ENCODE data around the gene ZMPSTE24.

The ZMPSTE24 gene

DNA sequence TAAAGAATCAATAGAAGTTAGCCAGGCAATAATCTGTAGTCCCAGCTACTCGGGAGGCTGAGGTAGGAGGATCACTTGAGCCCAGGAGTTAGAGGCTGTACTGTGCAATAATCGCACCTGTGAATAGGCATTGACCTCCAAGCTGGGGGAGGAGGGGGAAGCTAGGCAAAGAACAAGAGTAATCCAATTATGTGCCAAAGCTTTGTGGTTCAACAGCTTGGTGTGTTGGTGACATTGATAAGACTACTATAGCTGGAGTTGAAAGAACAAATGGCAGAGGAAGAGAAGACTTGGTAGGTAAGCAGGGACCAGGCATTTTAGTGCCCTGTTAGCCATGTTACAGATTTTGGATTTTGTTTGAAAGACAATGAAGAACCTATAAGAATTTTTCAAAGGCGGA is 12.3 kb upstream of the ZMPSTE24 start:
- H3K27me3 ChIP-seq (ENCODE audit: insufficient read depth, low read length): no peaks in the 10 kb centered on the region
- no peaks in the 10 kb centered on the region for H3K36me3 ChIP-seq (ENCODE audit: insufficient read depth, low read length)
- H3K4me3 ChIP-seq (ENCODE audit: low read length): no peak overlapping the region
- H2AFZ ChIP-seq (ENCODE audit: low read depth, low read length): no peak overlapping the region
- no peaks in the 10 kb centered on the region for H3K4me1 ChIP-seq (ENCODE audit: insufficient read depth, low read length)
- no peaks in the 10 kb centered on the region for H3K9me3 ChIP-seq (ENCODE audit: low read length)

DNA sequence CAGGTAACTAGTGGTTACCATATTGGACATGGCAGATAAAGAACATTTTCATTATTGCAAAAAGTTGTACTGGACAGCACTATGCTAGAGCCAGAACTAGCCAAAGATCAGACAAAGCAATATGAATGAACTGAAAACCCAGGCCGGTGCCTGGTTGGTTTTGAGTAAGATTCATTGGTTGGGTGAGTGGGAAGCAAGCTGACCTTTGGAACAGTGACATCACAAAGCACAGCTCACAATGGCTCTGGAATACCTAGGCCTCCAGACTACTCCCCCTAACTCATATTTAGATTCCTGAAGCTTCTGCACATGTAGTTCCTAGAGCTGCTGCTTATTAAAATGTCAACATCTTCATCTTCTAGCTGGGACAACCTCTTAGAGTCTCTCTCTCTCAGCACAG is 10.4 kb upstream of the ZMPSTE24 start, which contains the start of gene TMCO2:
Gene TMCO2, plus strand, starts transcription at position 283 of the 400 bp plus-strand sequence. Its CDS starts 57 bp downstream, at position 340.
- Histone ChIP-seq H2AFZ (ENCODE audit: low read depth, low read length) (no peak within 1 kb of the TSS), H3K36me3 (ENCODE audit: insufficient read depth, low read length) (no peaks in the 10 kb centered on the region), H3K27me3 (ENCODE audit: insufficient read depth, low read length) (no peaks in the 10 kb centered on the region), H3K4me1 (ENCODE audit: insufficient read depth, low read length) (no peaks in the 10 kb centered on the region), H3K4me3 (ENCODE audit: low read length) (no peak within 1 kb of the TSS), H3K9me3 (ENCODE audit: low read length) (no peaks in the 10 kb centered on the region)

DNA sequence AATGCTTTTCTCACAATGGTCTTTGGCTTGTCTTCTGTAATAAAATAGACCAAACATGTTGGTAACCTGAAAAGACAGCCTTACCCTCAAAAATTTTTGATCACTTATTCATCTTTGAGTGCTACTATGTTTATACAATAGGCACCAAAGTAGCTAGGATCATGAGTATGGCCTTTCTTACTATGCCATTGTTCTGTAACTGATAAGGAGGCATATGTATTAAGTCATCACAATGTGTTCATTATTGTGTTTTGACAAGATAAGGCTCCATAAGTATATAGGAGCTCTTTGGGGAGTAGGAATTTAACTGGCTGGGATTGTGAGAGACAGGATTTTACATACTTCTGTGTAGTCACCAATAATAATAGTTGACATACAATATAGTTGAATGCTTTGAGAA is 9.6 kb upstream of the ZMPSTE24 start:
- no peaks in the 10 kb centered on the region for H3K36me3 ChIP-seq (ENCODE audit: insufficient read depth, low read length)
- no peaks in the 10 kb centered on the region for H3K9me3 ChIP-seq (ENCODE audit: low read length)
- H3K4me1 ChIP-seq (ENCODE audit: insufficient read depth, low read length): no peaks in the 10 kb centered on the region
- H3K27me3 ChIP-seq (ENCODE audit: insufficient read depth, low read length): no peaks in the 10 kb centered on the region
- H2AFZ ChIP-seq (ENCODE audit: low read depth, low read length): no peak overlapping the region
- no peak overlapping the region for H3K4me3 ChIP-seq (ENCODE audit: low read length)

DNA sequence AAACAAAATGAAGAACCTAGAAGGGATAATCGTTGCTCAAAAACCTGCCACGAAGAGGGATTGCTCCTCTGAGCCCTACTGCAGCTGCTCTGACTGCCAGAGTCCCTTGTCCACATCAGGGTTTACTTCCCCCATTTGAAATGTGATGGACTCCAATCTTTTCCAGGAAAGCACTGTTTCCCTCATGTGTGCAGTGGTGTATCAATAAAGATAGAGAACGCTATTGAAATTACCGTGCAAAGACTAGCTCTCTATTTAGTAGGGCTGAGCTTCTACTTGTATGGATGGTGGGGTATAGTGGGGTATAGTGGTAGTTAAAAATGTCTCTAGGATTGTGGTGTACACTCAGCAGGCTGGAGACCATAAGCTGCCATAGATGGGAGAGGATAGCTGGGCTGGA is 6.6 kb upstream of the ZMPSTE24 start:
- no peak overlapping the region for H2AFZ ChIP-seq (ENCODE audit: low read depth, low read length)
- H3K4me1 ChIP-seq (ENCODE audit: insufficient read depth, low read length): peaks cover 5% of the 10 kb centered on the region
- H3K9me3 ChIP-seq (ENCODE audit: low read length): no peaks in the 10 kb centered on the region
- no peaks in the 10 kb centered on the region for H3K36me3 ChIP-seq (ENCODE audit: insufficient read depth, low read length)
- H3K27me3 ChIP-seq (ENCODE audit: insufficient read depth, low read length): no peaks in the 10 kb centered on the region
- no peak overlapping the region for H3K4me3 ChIP-seq (ENCODE audit: low read length)

DNA sequence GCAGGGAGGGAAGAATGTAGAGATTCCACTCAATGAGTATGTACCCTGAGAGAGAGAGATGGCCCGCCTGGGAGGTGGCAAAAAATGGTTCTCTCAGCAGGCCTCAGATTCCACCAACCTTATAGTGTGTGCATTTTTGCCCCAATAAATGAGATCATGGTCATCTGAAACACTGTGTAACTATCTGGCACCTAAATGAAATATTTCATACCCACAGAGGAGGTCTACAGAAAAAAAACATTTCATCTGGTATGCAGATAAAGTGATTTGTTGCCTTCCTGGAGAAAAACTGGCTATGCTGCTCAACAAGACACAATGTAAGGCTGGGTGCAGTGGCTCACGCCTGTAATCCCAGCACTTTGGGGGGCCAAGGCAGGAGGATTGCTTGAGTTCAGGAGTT is 5.4 kb upstream of the ZMPSTE24 start:
- Histone ChIP-seq H3K4me3 (ENCODE audit: low read length) (no peak overlapping the region), H3K4me1 (ENCODE audit: insufficient read depth, low read length) (peaks cover 9% of the 10 kb centered on the region), H3K27me3 (ENCODE audit: insufficient read depth, low read length) (no peaks in the 10 kb centered on the region), H3K9me3 (ENCODE audit: low read length) (no peaks in the 10 kb centered on the region), H3K36me3 (ENCODE audit: insufficient read depth, low read length) (no peaks in the 10 kb centered on the region), H2AFZ (ENCODE audit: low read depth, low read length) (no peak overlapping the region)

DNA sequence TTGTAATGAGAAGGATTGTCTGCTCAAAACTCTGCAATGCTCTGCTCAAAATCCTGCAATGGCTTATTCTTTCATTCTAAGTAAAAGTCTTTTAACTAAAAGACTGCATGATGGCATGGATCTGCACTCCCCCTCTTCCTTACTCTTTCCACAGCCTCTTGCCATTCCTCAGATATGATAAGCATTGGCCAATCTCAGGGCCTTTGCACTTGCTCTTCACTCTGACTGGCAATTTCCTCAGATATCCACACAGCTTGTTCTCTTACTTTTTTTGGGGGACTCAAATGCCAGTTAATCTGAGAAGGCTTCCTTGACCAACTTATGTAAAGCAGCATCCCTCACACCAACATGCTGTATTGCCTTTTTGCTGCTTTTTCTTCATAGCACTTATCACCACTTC is 2.8 kb upstream of the ZMPSTE24 start:
- no peak overlapping the region for H2AFZ ChIP-seq (ENCODE audit: low read depth, low read length)
- no peaks in the 10 kb centered on the region for H3K27me3 ChIP-seq (ENCODE audit: insufficient read depth, low read length)
- H3K4me3 ChIP-seq (ENCODE audit: low read length): no peak overlapping the region
- no peaks in the 10 kb centered on the region for H3K9me3 ChIP-seq (ENCODE audit: low read length)
- peaks cover 5% of the 10 kb centered on the region for H3K36me3 ChIP-seq (ENCODE audit: insufficient read depth, low read length)
- peaks cover 17% of the 10 kb centered on the region for H3K4me1 ChIP-seq (ENCODE audit: insufficient read depth, low read length)

DNA sequence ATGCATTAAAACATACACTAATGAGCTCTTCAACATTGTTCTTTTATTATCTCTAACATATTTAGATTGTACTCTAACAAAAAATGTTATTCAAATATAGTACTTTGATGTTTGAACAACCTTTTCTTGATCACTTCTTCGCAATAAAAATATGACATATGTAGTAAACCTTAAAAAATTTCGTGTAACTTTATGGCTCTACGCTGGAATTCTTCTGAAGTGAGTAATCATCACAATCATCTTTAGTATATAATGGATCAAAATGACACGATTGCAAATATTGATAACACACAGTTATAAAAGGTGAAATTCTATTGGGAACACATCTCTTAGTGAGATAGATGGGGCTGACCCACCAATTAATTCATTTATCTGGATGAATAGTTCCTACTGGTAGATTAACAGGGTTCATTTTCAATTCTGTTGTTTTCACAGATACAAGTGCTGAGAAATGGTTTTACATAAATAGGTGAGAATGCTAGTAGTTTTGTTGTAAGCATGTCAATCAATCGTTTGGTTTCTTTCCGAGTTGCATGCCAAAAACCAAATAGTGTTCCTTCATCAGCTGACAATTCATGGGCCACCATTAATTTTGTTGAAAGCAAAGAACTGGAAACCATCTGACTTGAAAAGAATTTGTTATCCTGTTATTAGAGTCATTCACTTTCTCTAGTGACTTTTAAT is 1.5 kb upstream of the ZMPSTE24 start:
- H3K4me1 ChIP-seq (ENCODE audit: insufficient read depth, low read length): peaks cover 17% of the 10 kb centered on the region
- no peaks in the 10 kb centered on the region for H3K27me3 ChIP-seq (ENCODE audit: insufficient read depth, low read length)
- H3K4me3 ChIP-seq (ENCODE audit: low read length): peak overlapping the region; percentile 86
- no peaks in the 10 kb centered on the region for H3K9me3 ChIP-seq (ENCODE audit: low read length)
- H3K36me3 ChIP-seq (ENCODE audit: insufficient read depth, low read length): peaks cover 18% of the 10 kb centered on the region
- H2AFZ ChIP-seq (ENCODE audit: low read depth, low read length): no peak overlapping the region

DNA sequence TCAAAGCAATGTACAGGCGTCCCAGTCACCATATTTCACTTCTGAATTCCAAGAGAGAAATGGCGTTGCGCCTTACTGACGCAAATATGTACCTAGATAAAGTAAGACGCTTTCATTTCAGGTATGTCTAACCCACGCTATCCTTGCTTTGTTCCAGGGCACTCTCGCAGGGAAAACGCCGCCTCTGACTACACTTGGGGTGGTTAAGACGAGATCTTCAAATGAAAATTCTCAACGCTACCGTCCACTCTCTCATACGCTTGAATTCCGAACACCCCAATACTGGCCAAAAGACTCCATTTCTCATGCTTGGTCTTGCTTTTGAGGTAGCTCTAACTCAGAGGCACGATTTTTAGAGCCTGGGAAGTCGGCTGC is 736 bp upstream of the ZMPSTE24 start:
- Histone ChIP-seq H3K27me3 (ENCODE audit: insufficient read depth, low read length) (no peaks in the 10 kb centered on the region), H3K36me3 (ENCODE audit: insufficient read depth, low read length) (peaks cover 24% of the 10 kb centered on the region), H3K4me3 (ENCODE audit: low read length) (peak overlapping the region; percentile 86)

DNA sequence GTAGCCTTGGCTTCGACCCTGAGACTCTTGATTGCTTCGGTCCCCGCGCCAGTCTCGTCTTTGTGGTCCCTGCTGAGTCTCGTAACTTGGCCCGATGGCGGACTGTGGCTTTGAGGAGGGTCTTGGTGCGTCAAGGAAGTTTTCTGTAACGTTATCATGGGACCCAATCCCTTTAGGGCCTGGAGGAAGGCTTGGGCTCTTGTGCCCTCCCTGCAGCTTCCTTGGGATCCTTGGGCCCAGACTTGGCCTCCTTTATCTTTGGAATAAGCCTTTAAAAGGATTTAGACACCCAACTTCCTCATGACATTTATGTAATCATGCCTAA is 371 bp downstream of the ZMPSTE24 start:
- Histone ChIP-seq H3K27me3 (ENCODE audit: insufficient read depth, low read length) (no peaks in the 10 kb centered on the region), H3K36me3 (ENCODE audit: insufficient read depth, low read length) (peaks cover 34% of the 10 kb centered on the region), H2AFZ (ENCODE audit: low read depth, low read length) (peak overlapping the region; percentile 38), H3K9me3 (ENCODE audit: low read length) (no peaks in the 10 kb centered on the region), H3K4me3 (ENCODE audit: low read length) (peak overlapping the region; percentile 86), H3K4me1 (ENCODE audit: insufficient read depth, low read length) (peaks cover 17% of the 10 kb centered on the region)

More for the DNA sequence above, 736 bp upstream of the ZMPSTE24 start:
- Histone ChIP-seq H3K9me3 (ENCODE audit: low read length) (no peaks in the 10 kb centered on the region), H3K4me1 (ENCODE audit: insufficient read depth, low read length) (peaks cover 17% of the 10 kb centered on the region), H2AFZ (ENCODE audit: low read depth, low read length) (peak overlapping the region; percentile 88)

DNA sequence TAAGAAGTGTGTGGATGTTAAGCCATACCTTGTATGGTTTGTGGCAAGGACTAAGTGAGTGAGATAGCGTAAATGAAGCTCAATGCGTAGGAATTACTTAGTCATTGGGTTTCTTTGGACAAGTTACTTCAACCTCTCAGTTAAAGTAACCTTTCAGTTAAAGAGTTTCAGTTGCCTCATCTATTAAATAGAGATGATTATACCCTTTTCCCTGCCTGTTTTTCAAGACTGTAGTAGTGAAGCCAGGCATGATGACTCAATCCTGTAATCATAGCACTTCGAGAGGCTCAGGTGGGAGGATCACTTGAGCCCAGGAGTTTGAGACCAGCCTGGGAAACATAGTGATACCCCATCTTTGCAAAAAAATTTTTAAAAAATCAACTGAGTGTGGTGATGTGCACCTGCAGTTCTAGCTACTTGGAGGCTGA is 6.3 kb downstream of the ZMPSTE24 start:
- no peaks in the 10 kb centered on the region for H3K27me3 ChIP-seq (ENCODE audit: insufficient read depth, low read length)
- H3K4me1 ChIP-seq (ENCODE audit: insufficient read depth, low read length): peaks cover 2% of the 10 kb centered on the region
- peaks cover 71% of the 10 kb centered on the region for H3K36me3 ChIP-seq (ENCODE audit: insufficient read depth, low read length)
- H3K9me3 ChIP-seq (ENCODE audit: low read length): no peaks in the 10 kb centered on the region
- no peak overlapping the region for H2AFZ ChIP-seq (ENCODE audit: low read depth, low read length)
- no peak overlapping the region for H3K4me3 ChIP-seq (ENCODE audit: low read length)

DNA sequence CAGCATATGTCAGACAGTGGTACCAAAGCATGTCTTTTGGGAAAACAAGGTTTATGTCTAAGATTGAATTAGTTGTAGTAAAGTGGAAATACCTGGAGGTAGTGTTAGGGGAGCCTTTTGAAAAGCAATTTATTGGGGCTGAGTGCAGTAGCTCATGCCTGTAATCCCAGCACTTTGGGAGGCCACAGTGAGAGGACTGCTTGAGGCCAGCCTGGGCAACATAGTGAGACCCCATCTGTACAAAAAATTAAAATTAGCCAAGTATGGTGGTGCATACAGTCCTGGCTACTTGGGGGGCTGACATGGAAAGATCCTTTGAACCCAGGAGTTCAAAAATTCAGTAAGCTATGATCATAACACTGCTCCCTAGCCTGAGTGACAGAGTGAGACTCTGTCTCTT is 7.3 kb downstream of the ZMPSTE24 start:
- Histone ChIP-seq H3K36me3 (ENCODE audit: insufficient read depth, low read length) (peaks cover 74% of the 10 kb centered on the region), H3K27me3 (ENCODE audit: insufficient read depth, low read length) (no peaks in the 10 kb centered on the region), H3K9me3 (ENCODE audit: low read length) (no peaks in the 10 kb centered on the region), H3K4me1 (ENCODE audit: insufficient read depth, low read length) (no peaks in the 10 kb centered on the region), H3K4me3 (ENCODE audit: low read length) (no peak overlapping the region), H2AFZ (ENCODE audit: low read depth, low read length) (no peak overlapping the region)

DNA sequence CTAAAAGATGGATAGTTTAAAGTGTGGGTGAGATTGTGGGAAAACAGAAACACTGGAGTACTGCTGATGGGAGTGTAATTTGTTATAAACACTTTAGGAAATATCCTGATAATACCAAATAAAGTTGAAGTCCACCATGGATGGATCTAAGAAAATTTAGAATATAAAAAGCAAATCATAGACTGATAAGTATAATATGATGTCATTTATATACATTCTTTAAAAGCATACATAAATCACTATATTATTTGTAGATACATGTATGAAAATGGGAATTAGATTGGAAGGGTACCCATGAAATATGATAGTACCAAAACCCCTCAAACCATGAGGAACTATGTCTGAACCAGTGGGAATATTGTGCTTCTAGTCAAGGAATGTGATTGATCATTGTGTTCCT is 7.9 kb downstream of the ZMPSTE24 start:
- H3K9me3 ChIP-seq (ENCODE audit: low read length): no peaks in the 10 kb centered on the region
- H3K4me1 ChIP-seq (ENCODE audit: insufficient read depth, low read length): no peaks in the 10 kb centered on the region
- H2AFZ ChIP-seq (ENCODE audit: low read depth, low read length): no peak overlapping the region
- H3K27me3 ChIP-seq (ENCODE audit: insufficient read depth, low read length): no peaks in the 10 kb centered on the region
- no peak overlapping the region for H3K4me3 ChIP-seq (ENCODE audit: low read length)
- peaks cover 74% of the 10 kb centered on the region for H3K36me3 ChIP-seq (ENCODE audit: insufficient read depth, low read length)

DNA sequence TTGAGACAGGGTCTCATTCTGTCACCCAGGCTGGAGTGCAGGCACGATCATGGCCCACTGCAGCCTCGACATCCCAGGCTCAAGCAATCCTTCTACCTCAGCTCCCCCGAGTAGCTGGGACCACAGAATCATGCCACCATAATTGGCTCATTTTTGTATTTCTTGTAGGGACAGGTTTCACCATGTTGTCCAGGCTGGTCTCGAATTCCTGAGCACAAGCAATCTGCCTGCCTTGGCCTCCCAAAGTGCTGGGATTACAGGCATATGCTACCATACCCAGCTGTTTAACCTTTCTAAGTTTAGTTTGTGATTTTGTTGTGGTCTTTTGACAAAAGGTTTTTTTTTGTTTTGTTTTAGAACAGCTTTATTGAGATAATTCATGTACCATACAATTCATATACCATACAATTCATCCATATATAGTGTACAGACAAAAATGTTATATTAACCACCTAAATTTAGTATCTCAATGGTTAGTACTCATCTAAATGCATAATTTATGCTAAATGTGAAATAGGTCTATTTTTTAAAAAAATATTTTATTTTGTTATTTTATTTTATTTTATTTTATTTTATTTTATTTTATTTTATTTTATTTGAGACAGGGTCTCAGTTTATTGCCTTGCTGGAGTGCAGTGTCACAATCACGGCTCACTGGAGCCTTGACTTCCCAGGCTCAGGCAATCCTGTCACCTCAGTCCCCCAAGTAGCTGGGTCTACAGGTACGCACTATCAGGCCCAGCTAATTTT is 8.9 kb downstream of the ZMPSTE24 start:
- no peaks in the 10 kb centered on the region for H3K9me3 ChIP-seq (ENCODE audit: low read length)
- no peak overlapping the region for H3K4me3 ChIP-seq (ENCODE audit: low read length)
- no peaks in the 10 kb centered on the region for H3K4me1 ChIP-seq (ENCODE audit: insufficient read depth, low read length)
- no peaks in the 10 kb centered on the region for H3K27me3 ChIP-seq (ENCODE audit: insufficient read depth, low read length)
- no peak overlapping the region for H2AFZ ChIP-seq (ENCODE audit: low read depth, low read length)
- H3K36me3 ChIP-seq (ENCODE audit: insufficient read depth, low read length): peaks cover 74% of the 10 kb centered on the region

Measured in neuron (in vitro differentiated cells).